VCaP (cell line): ENCODE measurements around the gene ART4.

Experiments
- H3K27ac ChIP-seq: fragments of 450-650 bp; 2 replicates; pipeline ENCODE4 v1.5.1; 2017
- TF ChIP-seq, protein P1 (sequence below): fragments of 450-650 bp; conservative IDR thresholded peaks from 2 replicates; pipeline ENCODE4 v1.5.1; 2017; ENCODE audit warnings: mild to moderate bottlenecking, moderate library complexity

Gene ART4

GRCh38 chr12:14785568-14785967, 57.8 kb downstream of the ART4 start:
- H3K27ac ChIP-seq = no peak overlapping the region
- TF ChIP-seq, protein P1, sequence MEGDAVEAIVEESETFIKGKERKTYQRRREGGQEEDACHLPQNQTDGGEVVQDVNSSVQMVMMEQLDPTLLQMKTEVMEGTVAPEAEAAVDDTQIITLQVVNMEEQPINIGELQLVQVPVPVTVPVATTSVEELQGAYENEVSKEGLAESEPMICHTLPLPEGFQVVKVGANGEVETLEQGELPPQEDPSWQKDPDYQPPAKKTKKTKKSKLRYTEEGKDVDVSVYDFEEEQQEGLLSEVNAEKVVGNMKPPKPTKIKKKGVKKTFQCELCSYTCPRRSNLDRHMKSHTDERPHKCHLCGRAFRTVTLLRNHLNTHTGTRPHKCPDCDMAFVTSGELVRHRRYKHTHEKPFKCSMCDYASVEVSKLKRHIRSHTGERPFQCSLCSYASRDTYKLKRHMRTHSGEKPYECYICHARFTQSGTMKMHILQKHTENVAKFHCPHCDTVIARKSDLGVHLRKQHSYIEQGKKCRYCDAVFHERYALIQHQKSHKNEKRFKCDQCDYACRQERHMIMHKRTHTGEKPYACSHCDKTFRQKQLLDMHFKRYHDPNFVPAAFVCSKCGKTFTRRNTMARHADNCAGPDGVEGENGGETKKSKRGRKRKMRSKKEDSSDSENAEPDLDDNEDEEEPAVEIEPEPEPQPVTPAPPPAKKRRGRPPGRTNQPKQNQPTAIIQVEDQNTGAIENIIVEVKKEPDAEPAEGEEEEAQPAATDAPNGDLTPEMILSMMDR = no peak

- H3K27ac ChIP-seq = no peak overlapping the region
- TF ChIP-seq, protein P1 = no peak
These were observed 58.9 kb downstream of the ART4 start for GRCh38 chr12:14784471-14784870.

- H3K27ac ChIP-seq = peak overlapping the region; percentile 28; the same call in 1 of the 2 replicates
- TF ChIP-seq, protein P1 = no peak
These were observed 60.6 kb downstream of the ART4 start for GRCh38 chr12:14782756-14783155.

GRCh38 chr12:14781563-14781962, 61.8 kb downstream of the ART4 start:
- H3K27ac ChIP-seq = peak overlapping the region; percentile 28
- TF ChIP-seq, protein P1 = no peak

DNA sequence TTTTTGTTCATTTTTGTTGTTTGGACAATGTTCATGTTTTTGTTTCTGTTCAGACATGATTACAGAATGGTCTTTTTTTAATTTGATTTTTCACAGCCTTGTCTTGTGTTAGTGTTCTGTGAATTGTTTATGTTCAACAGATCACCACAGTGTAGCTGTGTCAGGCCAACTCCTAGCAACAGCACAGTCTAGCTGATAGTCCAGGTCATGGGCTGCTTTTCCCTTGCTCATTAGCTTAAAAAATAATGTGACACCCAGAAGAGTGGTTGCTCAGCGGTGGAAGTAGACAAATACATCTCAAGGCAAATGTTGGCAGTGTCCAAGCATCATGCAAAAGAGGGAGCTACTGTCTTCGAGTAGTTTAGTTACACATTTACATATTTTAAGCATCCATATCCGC, 62.5 kb downstream of the ART4 start:
- peak overlapping the region; percentile 28 for H3K27ac ChIP-seq
- TF ChIP-seq, protein P1 = no peak

- peak overlapping the region; percentile 97; the same call in 1 of the 2 replicates for H3K27ac ChIP-seq
- TF ChIP-seq, protein P1 = no peak
These were observed 63.5 kb downstream of the ART4 start for GRCh38 chr12:14779834-14780233.

DNA sequence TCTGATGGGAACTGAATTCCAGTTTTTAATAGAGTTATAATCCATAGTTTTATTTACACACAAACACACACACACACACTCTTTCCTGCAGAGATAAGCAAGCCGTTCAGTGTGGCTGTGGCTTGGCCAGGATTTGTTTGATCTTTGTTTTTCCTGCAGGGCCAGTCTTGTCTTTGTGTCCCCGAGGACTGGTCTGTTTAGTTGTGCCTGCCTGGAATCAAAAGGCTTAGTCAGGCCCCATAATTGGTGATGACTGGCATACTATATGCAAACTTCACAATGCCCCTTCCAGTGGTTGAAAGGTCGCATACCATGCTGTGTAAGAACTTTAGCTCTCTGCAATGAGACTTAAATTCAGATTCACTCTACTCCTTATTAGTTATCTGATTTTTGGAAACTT, 66.1 kb downstream of the ART4 start:
- TF ChIP-seq, protein P1 = no peak
- peak overlapping the region; percentile 97 for H3K27ac ChIP-seq
